Embryonic facial prominence (tissue), 1 donor: ENCODE data around the gene SND1.
A peak's percentile ranks its signal among the peaks of the same experiment; 100 is the strongest.

ENCODE experiments used
- DNase-seq: peaks from one replicate; pipeline ENCODE4 v3.0.0-alpha.2; 2016; ENCODE audit errors: extremely low spot score

SND1 gene

GRCh38 chr7:127730658-127731276, 78.8 kb downstream of the SND1 start:
- DNase-seq, result no peak

DNA sequence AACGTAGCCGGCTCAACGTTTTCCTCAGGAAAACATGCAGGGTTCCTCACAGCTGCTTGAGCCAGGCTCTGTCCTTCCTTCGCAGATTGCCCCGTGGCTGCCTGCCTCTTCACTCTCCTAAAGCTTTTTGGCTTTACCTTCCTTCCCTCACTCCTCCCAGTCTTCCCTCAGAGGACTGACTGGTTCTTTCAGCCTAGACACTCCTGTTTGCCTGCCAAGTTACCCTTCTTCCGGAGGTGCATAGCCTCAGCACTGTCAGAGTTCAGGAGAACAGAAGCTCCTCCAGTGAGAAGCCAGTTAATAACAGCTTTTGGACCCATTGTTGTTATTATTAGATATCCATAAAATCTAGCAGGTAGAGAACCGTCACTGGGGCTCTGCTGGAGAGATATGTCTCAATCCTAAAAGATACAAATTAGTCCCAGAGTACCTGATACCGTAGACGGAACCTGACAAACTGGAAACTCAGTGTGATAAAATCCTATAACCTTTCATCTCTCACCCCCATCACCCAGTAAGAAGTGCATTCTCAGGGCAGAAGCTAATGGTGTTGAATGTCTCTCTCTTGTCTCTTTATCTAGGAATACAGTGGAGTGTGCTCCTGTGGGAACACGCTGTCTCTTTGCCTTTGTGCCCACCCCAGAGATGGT, 79.6 kb downstream of the SND1 start:
- DNase-seq, result no peak

GRCh38 chr7:127732306-127732705, 80.3 kb downstream of the SND1 start:
- no peak for DNase-seq

GRCh38 chr7:127733986-127734385, 82.0 kb downstream of the SND1 start:
- DNase-seq, result no peak

DNA sequence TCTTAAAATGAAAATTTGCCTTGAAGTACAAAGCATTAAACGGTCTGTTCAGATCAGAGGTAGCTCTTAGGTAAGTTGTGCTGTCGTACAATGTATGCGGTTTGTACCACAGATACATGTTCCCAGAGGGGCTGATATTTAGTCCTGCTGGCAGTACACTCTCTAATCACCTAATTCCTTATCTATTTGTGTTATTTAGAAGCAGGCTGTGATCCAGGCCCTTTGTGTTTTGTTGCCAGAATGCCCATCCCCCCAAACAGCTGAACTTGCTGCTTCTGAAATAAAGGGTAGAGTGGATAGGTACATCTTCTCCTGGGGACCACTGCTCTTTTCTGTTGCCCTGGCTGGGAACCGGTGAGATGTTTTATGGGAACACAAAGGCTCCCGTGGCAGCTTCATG, 84.5 kb downstream of the SND1 start:
- DNase-seq, result no peak

DNA sequence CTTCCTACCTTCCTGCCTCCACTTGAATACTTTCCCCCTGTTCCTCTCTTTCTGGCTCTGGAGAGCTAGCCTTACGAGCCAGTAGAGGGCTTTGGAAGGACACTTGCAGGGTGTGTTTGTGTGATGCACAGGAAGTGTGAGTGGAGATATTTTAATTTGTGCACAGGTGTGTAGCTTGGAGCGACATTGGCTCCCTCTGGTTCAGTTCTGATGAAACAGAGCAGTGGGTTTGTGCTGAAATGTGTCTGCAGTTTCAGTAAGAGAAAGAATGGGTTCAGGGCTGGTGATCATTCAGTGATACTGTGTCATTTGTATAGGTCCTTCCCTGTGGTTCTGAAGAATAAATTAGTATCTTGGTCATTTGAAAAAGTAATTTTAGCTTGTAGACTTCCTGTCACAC, 86.9 kb downstream of the SND1 start:
- DNase-seq, result no peak

DNA sequence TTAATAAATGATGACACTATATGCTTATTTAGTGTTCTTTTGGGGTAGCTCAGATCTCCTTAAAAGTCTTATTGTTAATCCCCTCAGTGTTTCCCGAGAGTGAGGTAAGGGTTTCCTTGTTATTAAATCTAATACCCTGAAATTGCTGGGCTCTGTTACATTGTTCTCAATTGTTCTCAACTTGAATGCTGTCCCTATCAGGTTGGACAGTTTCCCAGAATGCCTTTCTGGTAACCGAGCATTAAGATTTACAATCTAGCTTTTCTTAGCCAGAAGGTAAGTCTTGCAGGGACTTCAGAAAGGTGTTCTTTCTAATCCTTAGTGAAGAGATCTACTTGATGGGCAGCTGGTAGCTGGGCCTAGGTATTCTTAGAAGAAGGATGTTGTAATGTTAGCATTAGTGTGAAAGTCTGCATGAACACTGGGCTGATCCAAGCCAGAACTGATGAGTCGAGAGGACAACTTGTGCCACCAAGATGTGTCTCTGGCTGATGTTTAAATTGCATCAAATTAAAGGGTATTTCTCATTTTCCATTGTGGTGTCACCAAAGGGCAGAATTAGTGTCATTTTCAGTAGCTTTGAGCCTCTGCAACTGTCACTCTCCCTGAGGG, 89.9 kb downstream of the SND1 start:
- DNase-seq, result no peak

- no peak for DNase-seq
Measured at GRCh38 chr7:127745445-127745844, 93.5 kb downstream of the SND1 start.

DNA sequence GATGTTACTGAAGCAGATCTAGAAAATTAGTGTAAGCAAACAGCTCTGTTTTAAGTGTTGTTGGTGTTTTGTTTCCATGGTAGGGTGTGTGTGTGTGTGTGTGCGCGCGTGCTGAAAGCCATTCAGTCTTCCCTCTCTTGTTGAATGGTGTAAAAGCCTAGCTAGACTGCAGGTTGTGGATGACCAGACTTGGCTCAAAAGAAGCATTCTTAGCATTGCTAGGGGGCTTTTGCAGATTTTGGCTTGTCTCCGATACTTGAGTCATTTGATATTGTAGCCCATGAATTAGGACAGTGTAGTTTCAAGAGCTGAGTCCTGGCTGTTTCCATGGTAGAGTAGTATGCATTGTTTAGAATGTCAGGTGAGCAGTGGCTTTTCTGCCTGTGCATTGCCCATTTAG, 99.1 kb downstream of the SND1 start:
- peak; percentile 23 for DNase-seq

DNA sequence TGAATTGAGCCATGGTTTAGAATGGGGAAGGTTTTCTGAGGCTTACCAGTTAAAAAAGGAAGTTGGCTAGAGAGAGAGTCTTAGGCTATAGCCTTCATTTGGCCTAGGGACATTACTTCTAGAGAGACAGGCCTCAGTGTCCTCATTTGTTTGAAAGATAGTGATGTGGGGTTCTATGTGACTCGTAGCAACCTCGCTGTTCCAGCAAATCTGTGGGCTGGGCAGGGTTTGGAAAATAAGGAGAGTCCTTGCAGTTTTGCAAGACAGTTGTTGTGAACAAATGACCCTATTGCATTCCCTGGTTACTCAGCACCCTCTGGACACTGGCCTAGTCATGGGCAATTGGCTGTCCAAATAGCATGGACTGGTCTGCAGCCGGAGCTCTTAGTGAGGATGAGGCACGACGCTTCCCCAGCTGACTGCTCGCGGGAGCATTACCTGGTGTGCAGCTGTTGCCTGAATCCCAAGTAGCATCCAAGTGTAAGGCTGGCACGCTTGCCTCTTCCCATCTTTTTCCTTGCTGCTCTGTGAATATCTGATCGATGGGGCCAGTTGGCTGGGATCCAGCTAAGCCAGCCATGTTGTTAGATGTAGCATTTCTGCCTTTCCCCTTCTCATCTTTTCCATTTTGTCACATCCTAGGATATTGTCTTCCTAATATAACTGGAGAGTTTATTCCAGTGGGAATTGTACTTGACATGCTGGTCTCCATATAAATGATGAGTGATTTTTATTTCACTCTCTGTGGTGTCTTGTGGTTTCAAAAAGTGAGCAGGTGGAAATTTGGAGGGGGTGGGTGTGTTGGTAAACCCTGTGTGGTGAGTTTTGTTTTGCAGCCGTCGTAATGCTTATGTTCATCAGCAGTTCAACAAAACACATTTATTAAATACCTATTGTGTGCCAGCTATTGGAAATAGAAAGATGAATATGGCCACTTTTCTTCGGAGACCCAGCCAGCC, 99.8 kb downstream of the SND1 start:
- DNase-seq, result no peak

GRCh38 chr7:127752829-127753228, 100.8 kb downstream of the SND1 start:
- DNase-seq, result no peak

GRCh38 chr7:127754457-127754856, 102.5 kb downstream of the SND1 start:
- DNase-seq, result no peak

GRCh38 chr7:127755521-127755920, 103.5 kb downstream of the SND1 start:
- no peak for DNase-seq

DNA sequence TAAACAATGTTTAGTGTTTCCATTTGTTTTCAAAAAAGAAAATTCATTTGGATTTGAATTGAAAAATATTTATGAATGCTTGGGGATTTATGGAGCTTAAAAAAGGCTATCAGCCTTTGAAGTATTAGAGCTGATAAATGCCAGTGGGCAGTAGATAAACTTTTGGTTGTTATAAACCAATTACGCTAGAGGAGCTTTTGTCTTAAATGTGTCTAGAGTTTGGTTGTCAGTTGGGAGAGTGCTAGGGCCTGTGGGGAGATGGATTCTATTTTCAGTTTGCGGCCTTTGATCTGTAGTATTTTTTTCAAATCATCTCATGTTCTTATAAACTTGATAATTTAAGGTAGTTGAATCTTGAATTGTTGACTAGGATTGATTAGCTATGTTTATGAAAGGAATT, 104.0 kb downstream of the SND1 start:
- no peak for DNase-seq

DNA sequence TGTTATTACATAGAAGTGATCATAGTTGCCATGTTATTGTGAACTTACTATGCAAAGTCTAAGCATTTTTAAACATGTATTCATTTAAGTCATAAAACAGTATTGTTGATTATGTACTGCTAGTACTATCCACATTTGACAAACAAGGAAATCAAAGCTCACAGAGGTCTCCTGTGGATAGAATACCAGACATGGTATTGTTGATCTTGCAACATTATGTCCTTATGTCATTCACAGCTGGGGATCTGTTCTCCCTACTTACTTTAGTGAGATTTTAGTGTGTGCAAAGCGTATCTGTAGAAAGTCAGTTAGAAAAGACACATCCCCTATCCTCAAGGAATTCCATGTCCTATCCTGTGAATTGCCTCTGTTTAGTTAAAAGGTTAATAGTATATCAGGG, 106.1 kb downstream of the SND1 start:
- DNase-seq, result no peak

DNA sequence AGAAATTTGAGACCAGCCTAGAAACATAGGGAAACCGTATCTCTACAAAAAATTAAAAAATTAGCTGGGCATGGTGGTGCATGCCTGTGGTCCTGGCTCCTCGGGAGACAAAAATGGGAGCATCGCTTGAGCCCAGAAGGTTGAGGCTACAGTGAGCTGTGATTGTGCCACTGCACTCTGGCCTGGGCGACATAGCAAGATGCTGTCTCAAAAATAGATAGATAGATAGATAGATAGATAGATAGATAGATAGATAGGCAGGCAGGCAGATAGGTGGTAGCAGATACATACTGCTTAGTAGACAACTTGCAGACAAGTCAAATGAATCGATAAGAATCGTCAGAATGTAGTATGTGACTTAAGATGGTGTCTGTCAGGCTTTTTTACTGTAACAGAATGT, 106.9 kb downstream of the SND1 start:
- no peak for DNase-seq

GRCh38 chr7:127759945-127760421, 108.0 kb downstream of the SND1 start:
- DNase-seq, result no peak

GRCh38 chr7:127760436-127761031, 108.5 kb downstream of the SND1 start:
- DNase-seq, result no peak

- DNase-seq, result no peak
Measured at GRCh38 chr7:127761196-127761595, 109.2 kb downstream of the SND1 start.

- DNase-seq, result no peak
Measured at GRCh38 chr7:127764681-127765080, 112.7 kb downstream of the SND1 start.

- DNase-seq, result no peak
Measured at GRCh38 chr7:127765150-127765549, 113.2 kb downstream of the SND1 start.
